ENCODE data around the gene CHRNB4.

Gene CHRNB4

GRCh38 chr15:78630886-78631633 is 9.9 kb downstream of the CHRNB4 start:
- TF ChIP-seq GATA2 (IDR thresholded peaks at IDR 0.05; ENCODE audit: low read depth, low read length), result no peak
- TF ChIP-seq GATA3 (IDR thresholded peaks at IDR 0.05; ENCODE audit: low read depth, low read length), result no peak

- TF ChIP-seq GATA3 (IDR thresholded peaks at IDR 0.05; ENCODE audit: low read depth, low read length) (no peak), GATA2 (IDR thresholded peaks at IDR 0.05; ENCODE audit: low read depth, low read length) (no peak)
Observed at GRCh38 chr15:78629716-78630065, 11.3 kb downstream of the CHRNB4 start.

- TF ChIP-seq GATA2 (IDR thresholded peaks at IDR 0.05; ENCODE audit: low read depth, low read length), result no peak
- no peak for TF ChIP-seq GATA3 (IDR thresholded peaks at IDR 0.05; ENCODE audit: low read depth, low read length)
Observed at GRCh38 chr15:78629031-78629715, 11.8 kb downstream of the CHRNB4 start.

- TF ChIP-seq GATA2 (IDR thresholded peaks at IDR 0.05; ENCODE audit: low read depth, low read length) (no peak), GATA3 (IDR thresholded peaks at IDR 0.05; ENCODE audit: low read depth, low read length) (no peak)
Observed at GRCh38 chr15:78628227-78628626, 12.8 kb downstream of the CHRNB4 start.

GRCh38 chr15:78627348-78627747 is 13.7 kb downstream of the CHRNB4 start:
- TF ChIP-seq GATA3 (IDR thresholded peaks at IDR 0.05; ENCODE audit: low read depth, low read length) (no peak), GATA2 (IDR thresholded peaks at IDR 0.05; ENCODE audit: low read depth, low read length) (no peak)

GRCh38 chr15:78626381-78626995 is 14.5 kb downstream of the CHRNB4 start:
- TF ChIP-seq GATA3 (IDR thresholded peaks at IDR 0.05; ENCODE audit: low read depth, low read length) (no peak), GATA2 (IDR thresholded peaks at IDR 0.05; ENCODE audit: low read depth, low read length) (no peak)

- TF ChIP-seq GATA2 (IDR thresholded peaks at IDR 0.05; ENCODE audit: low read depth, low read length) (no peak), GATA3 (IDR thresholded peaks at IDR 0.05; ENCODE audit: low read depth, low read length) (no peak)
Observed at GRCh38 chr15:78625606-78626280, 15.3 kb downstream of the CHRNB4 start.

GRCh38 chr15:78624651-78625590 is 16.1 kb downstream of the CHRNB4 start:
- TF ChIP-seq GATA3 (IDR thresholded peaks at IDR 0.05; ENCODE audit: low read depth, low read length), result no peak
- no peak for TF ChIP-seq GATA2 (IDR thresholded peaks at IDR 0.05; ENCODE audit: low read depth, low read length)

GRCh38 chr15:78623786-78624497 is 17.1 kb downstream of the CHRNB4 start:
- no peak for TF ChIP-seq GATA2 (IDR thresholded peaks at IDR 0.05; ENCODE audit: low read depth, low read length)
- no peak for TF ChIP-seq GATA3 (IDR thresholded peaks at IDR 0.05; ENCODE audit: low read depth, low read length)

- TF ChIP-seq GATA2 (IDR thresholded peaks at IDR 0.05; ENCODE audit: low read depth, low read length) (no peak), GATA3 (IDR thresholded peaks at IDR 0.05; ENCODE audit: low read depth, low read length) (no peak)
Observed at GRCh38 chr15:78621810-78622402, 19.1 kb downstream of the CHRNB4 start.

- TF ChIP-seq GATA2 (IDR thresholded peaks at IDR 0.05; ENCODE audit: low read depth, low read length) (no peak), GATA3 (IDR thresholded peaks at IDR 0.05; ENCODE audit: low read depth, low read length) (no peak)
Observed at GRCh38 chr15:78620527-78621421, 20.2 kb downstream of the CHRNB4 start, which contains the start of gene CHRNA3. Gene CHRNA3 (minus strand): TSS chr15:78620996. CDS start chr15:78620794, 202 bp downstream.
